ENCODE results near the gene RNF207. TPM values are rescaled to one million over a fixed set of nuclear protein-coding genes. Genes with fewer than 3 reads are reported as not detected.
A peak's percentile ranks its signal among the peaks of the same experiment; 100 is the strongest.
"Not testable (repeated sequence)": the region's sequence is repeated elsewhere in the genome, so short reads cannot be mapped to it uniquely, and the experiment has no call there.

Gene RNF207
- total and polyA plus RNA-seq, 3 experiments from 2014 or later, result 0.22 to 12.8 (median 10.8) TPM

DNA sequence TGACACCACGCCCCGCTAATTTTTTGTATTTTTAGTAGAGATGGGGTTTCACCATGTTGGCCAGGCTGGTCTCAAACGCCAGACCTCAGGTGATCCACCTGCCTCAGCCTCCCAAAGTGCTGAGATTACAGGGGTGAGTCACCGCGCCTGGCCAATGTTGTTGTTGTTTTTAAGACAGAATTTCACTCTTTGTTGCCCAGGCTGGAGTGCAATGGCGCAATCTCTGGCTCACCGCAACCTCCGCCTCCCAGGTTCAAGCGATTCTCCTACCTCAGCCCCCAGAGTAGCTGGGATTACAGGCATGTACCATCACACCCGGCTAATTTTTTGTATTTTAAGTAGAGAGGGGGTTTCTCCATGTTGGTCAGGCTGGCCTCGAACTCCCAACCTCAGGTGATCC, 13.7 kb downstream of the RNF207 start:
- H3K27me3 Mint-ChIP-seq; H3K4me1 ChIP-seq (ENCODE audit: insufficient read depth, low read length); DNase-seq; H3K36me3 ChIP-seq (ENCODE audit: insufficient read depth, low read length); H3K4me3 ChIP-seq (ENCODE audit: low read length); H3K27ac Mint-ChIP-seq; CTCF ChIA-PET; H3K27me3 ChIP-seq (ENCODE audit: insufficient read depth, low read length, poor library complexity, severe bottlenecking); H3K9me3 ChIP-seq (ENCODE audit: low read length); H3K4me3 Mint-ChIP-seq; H3K9me3 Mint-ChIP-seq; H3K4me1 Mint-ChIP-seq; H3K27ac ChIP-seq (ENCODE audit: low read depth, low read length); POLR2A ChIA-PET: not testable (repeated sequence)
- peaks cover 0 to 27% (median 3%) of the 10 kb centered on the region in 3 donors for H3K36me3 Mint-ChIP-seq

DNA sequence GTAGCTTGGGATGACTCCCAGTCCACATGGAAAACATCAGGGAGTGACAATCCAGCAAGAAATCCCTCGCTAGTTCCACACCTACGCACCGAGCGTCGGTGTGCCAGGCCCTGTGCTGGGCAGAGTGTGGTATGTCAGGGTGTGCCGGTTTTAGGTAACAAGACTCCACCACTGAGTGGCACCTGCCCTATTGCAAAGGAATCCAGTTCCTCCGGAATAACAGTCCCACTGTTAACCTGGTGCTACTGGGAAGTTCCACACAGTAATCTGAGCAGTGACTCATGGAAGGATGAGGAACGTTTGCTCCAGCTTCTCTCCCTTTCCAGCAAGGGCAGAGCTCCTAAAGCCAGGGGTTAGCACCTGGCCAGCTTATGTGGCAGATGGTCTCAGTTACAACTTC, 14.3 kb downstream of the RNF207 start:
- peaks cover 0 to 4% of the 10 kb centered on the region in 2 donors for H3K27me3 Mint-ChIP-seq
- Histone ChIP-seq H3K36me3 (ENCODE audit: insufficient read depth, low read length) (peaks cover 10% of the 10 kb centered on the region), H3K27me3 (ENCODE audit: insufficient read depth, low read length, poor library complexity, severe bottlenecking) (no peaks in the 10 kb centered on the region), H3K27ac (ENCODE audit: low read depth, low read length) (no peak overlapping the region), H3K4me3 (ENCODE audit: low read length) (no peak overlapping the region), H3K4me1 (ENCODE audit: insufficient read depth, low read length) (no peaks in the 10 kb centered on the region), H3K9me3 (ENCODE audit: low read length) (no peaks in the 10 kb centered on the region)
- no peak overlapping the region for H3K27ac Mint-ChIP-seq
- ChIA-PET CTCF (no interaction called here), POLR2A (no interaction called here)
- H3K36me3 Mint-ChIP-seq, result peaks cover 0 to 33% (median 5%) of the 10 kb centered on the region in 3 donors
- no peak overlapping the region for H3K4me3 Mint-ChIP-seq
- peaks cover 0 to 2% (median 0%) of the 10 kb centered on the region in 5 donors for H3K9me3 Mint-ChIP-seq
- no peaks in the 10 kb centered on the region for H3K4me1 Mint-ChIP-seq
- no peak for DNase-seq

DNA sequence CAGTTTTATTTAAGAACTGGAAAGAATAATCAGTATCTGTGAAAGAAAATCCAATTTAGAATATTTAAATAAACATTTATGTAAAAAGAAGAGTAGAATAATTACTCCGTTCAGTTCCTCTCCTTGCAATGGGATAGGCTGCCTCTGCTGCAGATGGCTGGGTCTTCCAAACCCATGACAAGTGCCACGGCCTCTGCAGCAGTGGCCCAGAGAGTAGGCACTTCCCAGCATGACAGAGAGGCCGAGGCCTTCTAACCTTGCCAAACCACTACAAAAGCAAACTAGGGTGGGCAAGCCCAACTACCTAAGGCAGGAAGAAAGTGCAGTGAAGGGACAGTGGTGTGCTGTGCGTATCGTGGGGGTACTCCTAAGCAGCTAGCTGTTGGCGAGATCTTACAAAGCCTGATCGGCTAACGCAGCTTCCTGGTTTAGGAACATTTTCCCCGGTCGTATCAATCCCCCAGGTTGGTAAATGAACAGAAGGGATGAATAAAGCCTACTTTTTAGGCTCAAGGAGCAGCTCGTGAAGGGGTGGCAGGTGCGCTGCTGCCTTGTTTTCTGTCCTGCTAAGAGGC, 15.4 kb downstream of the RNF207 start:
- Mint-ChIP-seq H3K36me3 (peaks cover 0 to 43% (median 6%) of the 10 kb centered on the region in 3 donors), H3K27me3 (no peaks in the 10 kb centered on the region), H3K27ac (no peak overlapping the region), H3K4me3 (no peak overlapping the region), H3K9me3 (no peaks in the 10 kb centered on the region), H3K4me1 (peaks cover 0 to under 1% (median 0%) of the 10 kb centered on the region in 3 donors)
- H3K4me3 ChIP-seq (ENCODE audit: low read length), result no peak overlapping the region
- H3K27me3 ChIP-seq (ENCODE audit: insufficient read depth, low read length, poor library complexity, severe bottlenecking), result no peaks in the 10 kb centered on the region
- ChIA-PET CTCF (no interaction called here), POLR2A (no interaction called here)
- H3K36me3 ChIP-seq (ENCODE audit: insufficient read depth, low read length), result peaks cover 10% of the 10 kb centered on the region
- no peaks in the 10 kb centered on the region for H3K4me1 ChIP-seq (ENCODE audit: insufficient read depth, low read length)
- no peaks in the 10 kb centered on the region for H3K9me3 ChIP-seq (ENCODE audit: low read length)
- H3K27ac ChIP-seq (ENCODE audit: low read depth, low read length), result no peak overlapping the region
- DNase-seq, result no peak

DNA sequence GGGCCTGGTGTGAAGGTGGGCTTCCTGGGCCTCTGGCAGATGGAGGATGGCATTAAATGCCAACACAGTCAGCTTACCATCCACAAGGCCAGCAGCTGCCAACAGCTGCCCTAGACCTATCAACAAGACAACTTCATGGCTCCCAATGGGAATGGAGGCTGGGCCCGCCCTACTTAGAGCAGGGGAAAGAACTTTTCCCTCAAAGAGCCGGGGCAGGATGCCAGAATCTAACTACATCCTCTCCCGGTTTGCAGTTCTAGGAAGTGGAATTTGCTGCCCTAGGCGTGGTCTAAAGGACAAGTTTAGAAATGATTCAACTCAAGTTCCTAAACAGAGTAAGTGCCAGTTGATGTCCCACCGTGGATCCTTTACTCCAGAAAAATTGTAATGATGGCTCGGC, 16.7 kb downstream of the RNF207 start:
- Mint-ChIP-seq H3K4me3 (no peak overlapping the region), H3K4me1 (peaks cover 0 to 5% (median 1%) of the 10 kb centered on the region in 3 donors), H3K27ac (no peak overlapping the region), H3K27me3 (no peaks in the 10 kb centered on the region), H3K9me3 (no peaks in the 10 kb centered on the region), H3K36me3 (peaks cover 0 to 54% (median 10%) of the 10 kb centered on the region in 3 donors)
- Histone ChIP-seq H3K4me3 (ENCODE audit: low read length) (no peak overlapping the region), H3K9me3 (ENCODE audit: low read length) (no peaks in the 10 kb centered on the region), H3K36me3 (ENCODE audit: insufficient read depth, low read length) (peaks cover 18% of the 10 kb centered on the region), H3K4me1 (ENCODE audit: insufficient read depth, low read length) (no peaks in the 10 kb centered on the region), H3K27me3 (ENCODE audit: insufficient read depth, low read length, poor library complexity, severe bottlenecking) (no peaks in the 10 kb centered on the region), H3K27ac (ENCODE audit: low read depth, low read length) (no peak overlapping the region)
- ChIA-PET POLR2A (no interaction called here), CTCF (no interaction called here)
- no peak for DNase-seq

DNA sequence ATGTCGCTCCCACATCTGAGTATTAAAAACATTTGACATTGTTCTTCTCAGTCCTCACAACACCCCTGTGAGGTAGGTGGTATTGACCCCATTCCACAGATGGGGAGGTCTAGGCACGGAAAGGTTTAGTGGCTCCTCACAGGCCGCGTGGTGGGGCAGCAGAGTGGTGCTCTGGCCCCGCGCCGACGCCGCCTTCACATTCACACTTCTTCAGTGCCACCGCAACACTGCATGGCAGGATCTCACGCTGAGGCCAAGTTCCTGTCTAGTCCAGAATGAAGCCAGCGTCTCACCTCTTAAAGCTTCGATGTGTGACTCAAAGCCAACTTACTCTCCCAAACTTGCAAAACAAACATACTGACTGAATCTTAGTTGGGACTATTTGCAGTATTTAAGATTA, 17.7 kb downstream of the RNF207 start:
- Histone ChIP-seq H3K9me3 (ENCODE audit: low read length) (no peaks in the 10 kb centered on the region), H3K27me3 (ENCODE audit: insufficient read depth, low read length, poor library complexity, severe bottlenecking) (no peaks in the 10 kb centered on the region), H3K4me1 (ENCODE audit: insufficient read depth, low read length) (no peaks in the 10 kb centered on the region), H3K36me3 (ENCODE audit: insufficient read depth, low read length) (peaks cover 18% of the 10 kb centered on the region), H3K27ac (ENCODE audit: low read depth, low read length) (no peak overlapping the region), H3K4me3 (ENCODE audit: low read length) (no peak overlapping the region)
- Mint-ChIP-seq H3K4me1 (peaks cover 0 to 5% (median 1%) of the 10 kb centered on the region in 3 donors), H3K36me3 (peaks cover 0 to 58% (median 10%) of the 10 kb centered on the region in 3 donors), H3K4me3 (no peak overlapping the region), H3K9me3 (no peaks in the 10 kb centered on the region), H3K27ac (peak overlapping the region in 1 of 8 donors; percentile 58), H3K27me3 (no peaks in the 10 kb centered on the region)
- POLR2A ChIA-PET, result no interaction called here
- no peak for DNase-seq
- CTCF ChIA-PET, result interaction anchor here (1.1 kb wide), 1 partner anchor 23 kb away, joined by 4 read pairs; no protein-coding TSS in a partner anchor

DNA sequence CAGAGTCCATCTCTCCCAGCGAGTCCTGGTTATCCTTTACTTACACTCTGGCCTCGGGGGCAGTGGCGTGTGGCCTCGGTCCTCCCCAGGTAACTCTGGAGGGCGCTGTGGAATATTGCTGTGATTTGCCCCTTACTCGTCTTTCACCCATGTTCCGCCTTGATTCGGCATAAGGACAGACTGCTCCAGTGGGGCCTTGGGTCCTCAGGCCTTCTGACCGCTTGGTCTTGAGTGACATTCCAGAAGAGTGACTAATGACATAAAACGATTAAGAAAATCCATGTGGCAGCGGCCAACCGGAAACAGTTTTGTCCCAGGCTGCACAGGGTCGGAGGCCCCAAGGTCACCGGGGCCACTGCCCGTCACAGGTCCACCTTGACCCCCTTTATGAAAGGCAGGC, 18.8 kb downstream of the RNF207 start:
- H3K27ac ChIP-seq (ENCODE audit: low read depth, low read length), result no peak overlapping the region
- DNase-seq, result no peak
- ChIA-PET POLR2A (no interaction called here), CTCF (interaction anchor here (0.7 to 1.1 kb wide), 2 partner anchors 20 to 22 kb away, joined by 3 to 4 read pairs; no protein-coding TSS in a partner anchor)
- Mint-ChIP-seq H3K27ac (no peak overlapping the region), H3K4me3 (no peak overlapping the region), H3K27me3 (no peaks in the 10 kb centered on the region), H3K36me3 (peaks cover 0 to 61% (median 10%) of the 10 kb centered on the region in 3 donors), H3K9me3 (no peaks in the 10 kb centered on the region), H3K4me1 (peaks cover 0 to 5% (median 1%) of the 10 kb centered on the region in 3 donors)
- no peaks in the 10 kb centered on the region for H3K4me1 ChIP-seq (ENCODE audit: insufficient read depth, low read length)
- no peaks in the 10 kb centered on the region for H3K9me3 ChIP-seq (ENCODE audit: low read length)
- no peak overlapping the region for H3K4me3 ChIP-seq (ENCODE audit: low read length)
- H3K27me3 ChIP-seq (ENCODE audit: insufficient read depth, low read length, poor library complexity, severe bottlenecking), result no peaks in the 10 kb centered on the region
- peaks cover 18% of the 10 kb centered on the region for H3K36me3 ChIP-seq (ENCODE audit: insufficient read depth, low read length)

DNA sequence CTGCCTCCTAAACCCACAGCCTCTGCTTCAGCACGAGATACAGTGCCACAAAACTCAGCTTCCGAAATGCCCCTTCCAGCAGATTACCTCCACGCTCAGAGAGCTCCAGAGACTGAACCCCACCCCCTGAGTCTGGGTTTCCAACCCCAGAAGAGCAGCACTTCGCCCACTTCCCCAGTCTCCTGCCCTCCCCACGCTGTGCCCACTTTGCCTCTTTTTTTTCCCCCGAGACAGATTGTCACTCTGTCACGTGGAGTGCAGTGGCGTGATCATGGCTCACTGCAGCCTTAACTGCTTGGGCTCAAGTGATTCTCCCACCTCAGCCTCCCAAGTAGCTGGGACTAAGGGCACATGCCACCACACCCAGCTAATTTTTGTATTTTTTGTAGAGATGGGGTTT, 19.7 kb downstream of the RNF207 start:
- Histone ChIP-seq H3K4me1 (ENCODE audit: insufficient read depth, low read length) (no peaks in the 10 kb centered on the region), H3K36me3 (ENCODE audit: insufficient read depth, low read length) (peaks cover 18% of the 10 kb centered on the region), H3K4me3 (ENCODE audit: low read length) (no peak overlapping the region), H3K27me3 (ENCODE audit: insufficient read depth, low read length, poor library complexity, severe bottlenecking) (no peaks in the 10 kb centered on the region), H3K27ac (ENCODE audit: low read depth, low read length) (no peak overlapping the region), H3K9me3 (ENCODE audit: low read length) (no peaks in the 10 kb centered on the region)
- CTCF ChIA-PET, result interaction anchor here (1.1 kb wide), 1 partner anchor 21 kb away, joined by 4 read pairs; no protein-coding TSS in a partner anchor
- no peak overlapping the region for H3K27ac Mint-ChIP-seq
- peaks cover 0 to 5% (median 1%) of the 10 kb centered on the region in 3 donors for H3K4me1 Mint-ChIP-seq
- H3K4me3 Mint-ChIP-seq, result no peak overlapping the region
- no peak for DNase-seq
- POLR2A ChIA-PET, result no interaction called here
- no peaks in the 10 kb centered on the region for H3K9me3 Mint-ChIP-seq
- H3K36me3 Mint-ChIP-seq, result peaks cover 0 to 63% (median 10%) of the 10 kb centered on the region in 3 donors
- no peaks in the 10 kb centered on the region for H3K27me3 Mint-ChIP-seq

DNA sequence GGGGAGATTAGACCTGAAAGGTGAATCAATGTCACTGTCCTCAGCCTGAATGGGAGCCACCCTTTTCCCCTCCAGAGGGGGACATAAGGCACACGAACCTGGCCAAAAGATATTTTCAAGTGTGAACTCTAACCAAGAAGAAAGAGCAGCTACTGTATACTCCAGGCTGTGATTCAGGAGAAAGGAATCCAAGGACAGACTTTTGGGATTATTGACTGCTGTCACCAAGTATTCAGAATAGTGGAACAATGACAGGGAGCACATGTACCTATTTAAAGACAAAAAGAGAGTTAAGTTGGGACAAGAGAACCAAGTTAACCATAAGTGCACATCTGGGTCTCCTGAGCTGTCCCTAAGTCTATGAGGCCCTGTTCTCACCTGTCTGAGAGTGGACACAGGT, 27.5 kb downstream of the RNF207 start:
- POLR2A ChIA-PET, result no interaction called here
- Mint-ChIP-seq H3K4me1 (peaks cover 13 to 26% (median 17%) of the 10 kb centered on the region in 3 donors), H3K4me3 (peak overlapping the region in 4 of 7 donors; percentile 25 to 77 (median 47))

More for the DNA sequence above, 27.5 kb downstream of the RNF207 start:
- Mint-ChIP-seq H3K9me3 (no peaks in the 10 kb centered on the region), H3K36me3 (peaks cover 0 to 40% (median 4%) of the 10 kb centered on the region in 3 donors), H3K27me3 (peaks cover 0 to 1% of the 10 kb centered on the region in 2 donors), H3K27ac (peak overlapping the region in 1 of 8 donors; percentile 43)
- Histone ChIP-seq H3K9me3 (ENCODE audit: low read length) (no peaks in the 10 kb centered on the region), H3K27ac (ENCODE audit: low read depth, low read length) (no peak overlapping the region), H3K27me3 (ENCODE audit: insufficient read depth, low read length, poor library complexity, severe bottlenecking) (no peaks in the 10 kb centered on the region), H3K4me1 (ENCODE audit: insufficient read depth, low read length) (peaks cover 12% of the 10 kb centered on the region), H3K36me3 (ENCODE audit: insufficient read depth, low read length) (peaks cover 19% of the 10 kb centered on the region), H3K4me3 (ENCODE audit: low read length) (no peak overlapping the region)
- DNase-seq, result no peak
- CTCF ChIA-PET, result interaction anchor here (2.3 kb wide), 1 partner anchor 13 kb away, joined by 6 read pairs; no protein-coding TSS in a partner anchor
